Activated CD4-positive, CD25-positive, alpha-beta regulatory T cell treated with anti-CD3 and anti-CD28 coated beads, Interleukin-2, amount 50 U/mL, for 16 hours (primary cell): Measurements from ENCODE around the gene UBE2I.
A peak's percentile ranks its signal among the peaks of the same experiment; 100 is the strongest.
"Not testable (repeated sequence)": the region's sequence is repeated elsewhere in the genome, so short reads cannot be mapped to it uniquely, and the experiment has no call there.

Source experiments
- DNase-seq: peaks from one replicate; pipeline ENCODE4 v3.0.0-alpha.2; 2020; ENCODE audit warnings: low read depth, low spot score

The UBE2I gene

DNA sequence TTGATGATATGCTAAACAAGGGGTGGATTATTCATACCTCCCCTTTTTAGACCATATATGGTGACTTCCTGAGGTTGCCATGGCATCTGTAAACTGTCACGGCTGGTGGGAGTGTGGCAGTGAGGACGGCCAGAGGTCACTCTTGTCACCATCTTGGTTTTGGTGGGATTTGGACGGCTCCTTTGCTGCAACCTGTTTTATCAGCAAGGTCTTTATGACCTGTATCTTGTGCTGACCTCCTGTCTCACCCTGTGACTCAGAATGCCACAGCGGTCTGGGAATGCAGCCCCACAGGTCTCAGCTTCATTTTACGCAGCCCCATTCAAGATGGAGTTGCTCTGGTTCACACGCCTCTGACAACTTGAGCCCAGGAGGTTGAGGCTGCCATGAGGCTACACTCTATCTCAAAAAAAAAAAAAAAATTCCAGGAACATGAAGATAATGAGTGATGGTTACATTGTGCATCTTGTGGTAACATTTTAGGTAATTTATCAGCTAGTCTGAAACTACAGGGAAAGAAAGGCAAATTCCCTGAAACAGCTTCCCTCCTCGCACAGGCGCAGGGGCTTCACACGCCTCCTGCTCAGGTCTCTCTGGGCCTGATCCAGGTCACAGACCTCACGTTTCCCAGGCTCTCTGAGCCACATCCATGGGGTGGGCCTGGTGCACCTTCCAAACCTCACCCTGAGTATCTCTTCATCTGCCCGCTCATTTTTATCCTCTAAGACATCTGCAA is 15.3 kb upstream of the UBE2I start:
- DNase-seq: no peak

DNA sequence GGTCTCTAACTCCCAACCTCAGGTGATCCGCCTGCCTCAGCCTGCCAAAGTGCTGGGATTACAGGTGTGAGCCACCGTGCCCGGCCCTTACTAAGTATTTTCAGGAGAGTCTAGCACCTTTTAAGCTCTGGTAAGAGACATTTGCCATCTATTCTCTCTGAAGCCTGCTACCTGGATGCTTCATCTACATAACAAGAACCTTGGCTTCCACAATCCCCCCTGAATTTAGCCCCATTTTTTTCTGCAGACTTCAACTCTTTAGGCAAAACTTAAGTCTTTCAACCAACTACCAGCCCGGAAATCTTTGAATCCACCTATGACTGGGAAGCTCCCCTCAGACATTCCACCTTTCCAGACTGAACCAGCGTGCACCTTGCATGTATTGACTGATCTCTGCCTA is 14.0 kb upstream of the UBE2I start:
- no peak for DNase-seq

DNA sequence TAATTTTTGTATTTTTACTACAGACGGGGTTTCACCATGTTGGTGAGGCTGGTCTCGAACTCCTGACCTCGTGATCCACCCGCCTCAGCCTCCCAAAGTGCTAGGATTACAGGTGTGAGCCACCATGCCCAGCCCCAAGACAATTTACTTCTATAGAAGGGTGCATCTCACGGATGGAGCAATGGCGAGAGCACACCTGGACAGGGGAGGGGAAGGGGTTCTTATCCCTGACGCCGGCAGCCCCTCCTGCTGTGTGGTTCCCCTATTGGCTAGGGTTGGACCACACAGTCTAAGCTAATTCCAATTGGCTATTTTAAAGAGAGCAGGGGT is 12.8 kb upstream of the UBE2I start:
- DNase-seq: not testable (repeated sequence)

DNA sequence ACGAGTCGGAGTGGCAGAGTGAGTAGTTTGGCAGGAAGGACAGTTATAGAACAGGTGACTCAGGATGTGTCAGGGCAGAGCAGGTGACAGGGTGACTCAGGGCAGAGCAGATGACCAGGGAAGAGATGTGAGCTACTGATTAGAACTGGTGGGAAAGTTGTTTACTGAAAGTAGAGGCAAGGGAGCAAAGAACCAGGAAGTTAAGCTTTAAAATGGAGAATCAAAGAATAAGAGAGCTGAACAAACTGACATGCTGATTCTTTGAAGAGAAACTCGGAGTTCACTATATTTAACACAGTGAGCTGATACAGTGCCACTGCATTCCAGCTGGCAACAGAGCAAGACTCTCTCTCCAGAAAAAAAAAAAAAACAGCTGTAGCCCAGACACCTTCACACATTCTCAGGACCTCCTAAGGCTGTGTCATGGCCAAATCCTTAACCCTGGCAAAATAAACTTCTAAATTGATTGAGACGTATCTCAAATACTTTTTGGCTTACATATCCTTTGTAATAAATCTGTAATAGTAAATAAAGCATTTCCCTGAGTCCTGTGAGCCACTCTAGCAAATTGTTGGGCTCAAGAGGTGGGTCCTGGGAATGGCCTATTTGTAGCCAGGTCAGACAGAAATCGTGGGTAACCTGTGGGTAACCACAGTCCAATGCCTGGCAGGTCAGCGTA is 12.3 kb upstream of the UBE2I start:
- no peak for DNase-seq

DNA sequence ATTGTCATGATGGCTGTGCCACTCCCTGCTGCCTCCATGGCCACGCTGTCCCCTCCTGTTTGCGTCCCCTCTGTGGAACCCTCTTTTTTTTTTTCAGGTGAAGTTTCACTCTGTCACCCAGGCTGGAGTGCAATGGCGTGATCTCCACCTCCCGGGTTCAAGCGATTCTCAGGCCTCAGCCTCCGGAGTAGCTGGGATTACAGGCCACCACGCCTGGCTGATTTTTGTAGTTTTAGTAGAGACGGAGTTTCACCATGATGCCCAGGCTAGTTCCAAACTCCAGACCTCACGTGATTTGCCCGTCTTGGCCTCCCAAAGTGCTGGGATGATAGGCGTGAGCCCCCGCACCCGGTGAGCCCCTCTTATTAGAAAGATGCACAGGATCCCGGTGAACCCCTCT is 11.0 kb upstream of the UBE2I start:
- DNase-seq: no peak

DNA sequence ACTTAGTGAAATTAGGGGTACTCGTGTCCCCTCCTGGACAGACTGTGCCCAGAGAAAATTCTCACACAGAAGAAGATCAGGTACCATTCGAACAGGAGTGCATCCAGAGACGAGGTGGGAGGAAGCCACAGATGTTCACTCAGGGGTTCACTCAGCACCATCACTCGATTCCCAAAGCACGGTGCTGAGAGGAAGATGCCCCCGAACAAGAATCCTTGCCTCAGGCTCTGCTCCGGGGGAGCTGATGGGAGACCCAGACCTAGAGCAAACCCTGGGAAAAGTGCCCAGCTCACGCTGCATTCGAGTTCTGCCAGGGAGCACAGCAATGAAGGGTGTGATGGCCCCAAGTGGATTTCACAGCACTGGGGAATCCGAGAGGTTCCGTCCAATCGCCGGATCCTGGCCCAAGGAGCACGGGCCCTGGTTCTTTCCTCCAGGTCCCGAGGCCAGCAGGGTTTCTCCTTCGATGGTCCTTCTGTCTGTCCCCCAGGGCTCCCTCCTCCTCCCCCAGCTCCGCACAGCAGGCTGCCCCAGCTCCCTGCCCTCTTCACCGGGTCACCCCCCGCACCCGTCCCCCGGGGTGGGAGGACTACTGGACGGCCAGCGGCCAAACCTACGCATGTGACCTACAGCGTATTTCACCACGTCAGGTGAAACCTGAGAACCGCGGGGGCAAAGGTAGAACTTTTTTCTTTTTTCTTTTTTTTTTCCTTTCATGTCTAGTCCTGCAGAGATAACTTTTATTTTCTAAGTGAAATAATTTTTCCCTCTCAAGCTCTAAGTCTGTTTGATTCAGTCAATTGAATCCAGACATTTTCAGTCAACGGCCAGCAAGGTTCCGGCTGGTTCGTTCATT is 10.2 kb upstream of the UBE2I start:
- no peak for DNase-seq

DNA sequence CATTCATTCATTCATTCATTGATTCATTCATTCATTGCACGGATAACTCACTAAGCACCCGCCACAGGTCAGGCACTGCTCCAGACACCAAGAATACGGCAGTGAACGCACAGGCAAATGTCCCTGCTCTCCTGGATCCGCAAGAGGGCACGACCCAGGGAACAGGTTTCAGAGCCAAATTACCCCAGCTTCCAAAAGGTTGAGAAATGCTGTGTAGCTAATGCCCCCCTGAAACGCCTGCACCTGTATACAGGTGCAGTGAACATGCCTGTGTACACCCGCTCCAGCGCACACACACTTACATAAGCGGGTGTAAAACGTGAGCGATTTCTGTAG is 9.6 kb upstream of the UBE2I start:
- no peak for DNase-seq

DNA sequence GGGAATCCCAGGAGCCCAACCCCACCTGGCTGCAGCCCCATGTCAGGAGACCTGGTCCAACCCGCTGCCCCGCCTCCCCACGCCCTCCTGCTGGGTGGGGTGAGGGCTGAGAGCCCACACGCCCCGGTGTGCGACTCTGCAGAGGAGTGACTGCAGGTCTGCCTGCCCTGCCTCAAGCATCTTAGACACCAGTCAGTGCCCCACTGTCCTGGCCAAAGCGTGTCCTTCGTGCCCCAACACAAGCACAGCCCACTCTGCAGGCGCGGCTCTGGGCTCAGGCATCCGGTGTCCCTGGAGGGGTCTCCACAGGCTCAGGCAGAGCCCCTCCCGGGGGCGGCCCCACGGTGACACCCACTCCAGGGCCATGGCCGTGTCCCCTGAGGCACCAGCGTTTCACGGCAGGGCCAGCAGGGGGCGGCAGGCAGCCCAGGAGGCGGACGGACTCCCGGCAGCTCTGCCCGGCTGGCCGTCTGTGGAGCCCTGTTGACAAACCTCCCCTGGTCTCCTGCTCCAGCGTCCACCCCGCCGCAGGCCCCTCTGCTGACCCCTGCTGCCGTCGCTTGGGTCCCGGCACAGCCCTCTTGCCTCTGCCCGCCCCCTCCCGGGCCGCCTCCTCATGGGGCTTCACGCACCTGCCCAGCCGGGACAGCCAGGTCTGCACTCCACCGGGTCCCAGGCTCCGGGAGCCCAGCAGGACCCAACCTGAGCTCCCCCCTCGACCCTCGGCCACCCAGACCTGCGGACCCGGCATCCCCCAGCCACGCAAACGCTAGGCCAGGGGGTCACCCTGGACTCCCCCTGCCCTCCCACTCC is 8.6 kb upstream of the UBE2I start:
- peak; percentile 53 for DNase-seq

DNA sequence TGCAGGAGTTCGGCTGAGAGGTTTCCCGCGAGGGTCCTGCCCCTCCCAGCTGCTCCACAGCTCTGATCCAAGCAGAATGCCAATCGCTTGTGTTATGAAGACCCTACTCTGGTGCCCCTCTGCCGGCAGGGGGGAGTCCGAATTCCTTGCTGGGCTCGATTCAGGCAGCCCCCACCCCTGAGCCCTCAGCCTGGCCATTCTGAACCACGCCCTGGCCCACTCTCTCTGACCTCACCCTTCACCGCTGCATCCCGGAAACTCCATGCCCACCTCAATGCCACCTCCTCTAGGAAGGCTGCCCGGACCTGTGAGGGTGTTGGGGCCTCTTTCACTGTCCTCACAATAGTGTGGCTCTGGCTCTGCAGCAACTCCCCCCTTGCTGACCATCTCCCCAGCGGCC is 7.9 kb upstream of the UBE2I start:
- no peak for DNase-seq

DNA sequence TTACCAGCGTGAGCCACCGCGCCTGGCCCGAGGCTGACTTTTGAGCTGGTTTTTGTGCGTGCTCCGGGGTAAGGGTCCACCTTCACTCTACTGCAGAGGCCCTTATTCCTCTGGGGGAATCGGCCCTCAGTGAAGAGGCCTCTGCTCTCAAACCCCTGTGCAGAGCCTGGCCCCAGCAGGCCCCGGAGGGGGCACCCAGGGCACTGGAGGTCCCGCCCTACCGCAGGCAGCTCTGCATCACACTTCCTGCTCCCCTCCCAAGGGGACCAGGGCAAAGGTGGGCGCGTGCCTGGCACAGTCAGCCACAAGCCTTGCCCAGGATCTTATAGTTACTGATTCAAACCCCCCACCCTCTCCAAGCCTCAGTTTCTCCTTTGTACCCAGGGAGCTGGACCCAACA is 3.6 kb upstream of the UBE2I start:
- no peak for DNase-seq

DNA sequence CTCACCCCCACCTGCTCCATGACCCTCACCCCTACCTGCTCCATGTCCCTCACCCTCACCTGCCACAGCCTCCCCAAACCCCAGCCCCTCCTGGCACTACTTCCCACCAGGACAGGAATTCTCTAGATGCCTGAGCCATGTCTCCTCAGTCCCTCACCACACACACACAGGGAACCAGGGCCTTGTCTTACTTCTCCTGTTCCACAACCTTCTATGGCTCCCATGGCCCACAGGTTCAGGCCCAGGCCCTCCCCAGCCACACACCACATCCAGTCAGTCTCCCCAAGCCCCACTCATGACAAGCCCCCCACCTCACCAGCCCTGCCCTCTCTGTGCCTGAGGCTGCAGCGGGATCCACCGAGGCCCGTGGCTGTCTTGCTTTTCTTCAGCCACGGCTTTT is 3.1 kb upstream of the UBE2I start:
- DNase-seq: no peak

DNA sequence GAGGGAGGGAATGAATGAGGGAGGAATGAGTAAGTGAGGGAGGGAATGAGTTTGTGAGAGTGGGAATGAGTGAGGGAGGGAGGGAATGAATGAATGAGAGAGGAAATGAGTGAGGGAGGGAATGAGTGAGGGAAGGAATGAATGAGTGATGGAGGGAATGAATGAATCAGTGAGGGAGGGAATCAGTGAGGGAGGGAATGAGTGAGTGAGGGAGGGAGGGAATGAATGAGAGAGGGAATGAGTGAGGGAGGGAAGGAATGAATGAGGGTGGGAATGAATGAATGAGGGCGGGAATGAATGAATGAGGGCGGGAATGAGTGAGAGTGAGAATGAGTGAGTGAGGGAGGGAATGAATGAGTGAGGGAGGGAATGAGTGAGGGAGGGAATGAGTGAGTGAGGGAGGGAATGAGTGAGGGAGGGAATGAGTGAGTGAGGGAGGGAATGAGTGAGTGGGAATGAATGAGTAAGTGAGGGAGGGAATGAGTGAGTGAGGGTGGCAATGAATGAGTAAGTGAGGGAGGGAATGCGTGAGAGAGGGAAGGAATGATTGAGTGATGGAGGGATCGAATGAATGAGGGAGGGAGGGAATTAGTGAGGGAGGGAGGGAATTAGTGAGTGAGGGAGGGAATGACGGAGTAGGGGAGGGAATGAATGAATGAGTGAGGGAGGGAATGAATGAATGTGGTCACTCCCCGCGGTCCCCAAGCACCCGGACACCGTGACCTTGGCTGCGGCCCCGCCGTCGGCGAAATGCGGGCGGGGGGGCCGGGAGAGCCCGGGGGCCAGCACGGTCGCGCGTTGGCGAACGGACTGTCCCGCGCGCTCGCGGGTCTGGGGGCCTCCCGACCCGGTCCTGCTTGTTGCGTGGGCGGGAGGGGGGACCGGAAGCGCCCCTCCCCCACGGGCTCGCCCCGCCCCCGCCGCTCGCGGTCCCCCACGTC is 1.1 kb upstream of the UBE2I start:
- DNase-seq: no peak

DNA sequence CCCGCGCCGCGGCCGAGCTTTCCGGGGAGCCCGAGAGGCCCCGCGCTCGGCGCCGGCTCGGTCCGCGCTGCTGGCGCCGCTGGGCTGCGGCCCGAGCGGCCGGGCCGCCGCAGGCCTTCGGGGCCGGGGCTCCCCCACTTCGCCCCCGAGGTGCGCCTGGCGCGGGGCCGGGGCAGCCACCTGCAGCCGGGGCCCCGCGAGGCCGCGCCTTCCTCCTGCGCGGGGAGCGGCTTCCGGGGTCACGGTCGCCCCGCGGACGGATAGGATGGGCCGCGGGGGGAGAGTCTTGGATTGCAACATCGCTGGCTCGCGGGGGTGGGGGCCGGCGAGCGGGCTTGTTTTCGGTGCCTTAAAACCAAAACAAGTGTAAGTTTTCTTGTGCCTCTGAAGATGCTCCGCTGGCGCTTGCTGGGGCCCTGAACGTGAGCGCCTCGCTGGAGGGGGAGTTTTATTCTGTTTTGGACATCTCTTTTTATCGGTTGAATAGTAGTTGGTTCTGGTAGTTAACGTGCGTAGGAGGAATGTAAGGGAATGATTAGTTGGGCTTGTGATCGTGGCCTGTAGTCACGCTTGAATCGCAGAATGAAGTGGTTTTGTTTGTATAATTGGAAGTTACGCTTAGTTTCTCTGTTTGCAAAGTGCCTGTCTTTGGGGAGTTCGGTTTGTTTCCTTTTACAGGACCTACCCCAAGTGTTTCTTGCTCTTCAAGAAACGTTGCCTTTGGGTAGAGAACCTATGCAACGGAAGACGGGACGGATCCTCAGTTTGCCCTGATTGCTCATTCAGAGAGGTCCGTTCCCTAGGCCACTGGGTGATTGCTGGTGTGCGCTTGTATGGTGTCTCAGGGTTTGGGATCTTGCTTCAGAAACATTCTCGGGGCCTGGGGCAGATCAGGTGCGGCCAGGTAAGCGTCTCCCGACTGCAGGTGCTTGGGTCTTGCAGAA is 724 bp downstream of the UBE2I start:
- DNase-seq: peak; percentile 24

DNA sequence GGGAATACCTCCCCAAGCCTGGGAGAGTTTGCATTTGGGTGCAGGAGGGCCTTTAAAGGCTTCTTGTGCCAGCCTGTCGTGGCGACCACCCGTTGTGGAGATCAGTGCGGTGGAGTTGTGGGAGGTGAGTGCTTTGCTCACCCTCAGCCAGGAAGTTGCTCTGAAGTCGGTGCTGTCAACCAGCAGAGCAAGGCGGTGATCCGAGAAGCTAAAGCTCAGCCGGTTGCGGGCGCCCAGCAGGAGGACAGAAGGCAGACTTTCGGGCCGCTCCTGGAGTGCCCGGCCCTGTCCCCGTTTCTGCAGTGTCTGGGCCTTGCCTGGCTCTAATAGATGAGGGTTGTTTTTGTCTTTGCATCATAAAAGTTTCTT is 1.4 kb downstream of the UBE2I start:
- DNase-seq: no peak

DNA sequence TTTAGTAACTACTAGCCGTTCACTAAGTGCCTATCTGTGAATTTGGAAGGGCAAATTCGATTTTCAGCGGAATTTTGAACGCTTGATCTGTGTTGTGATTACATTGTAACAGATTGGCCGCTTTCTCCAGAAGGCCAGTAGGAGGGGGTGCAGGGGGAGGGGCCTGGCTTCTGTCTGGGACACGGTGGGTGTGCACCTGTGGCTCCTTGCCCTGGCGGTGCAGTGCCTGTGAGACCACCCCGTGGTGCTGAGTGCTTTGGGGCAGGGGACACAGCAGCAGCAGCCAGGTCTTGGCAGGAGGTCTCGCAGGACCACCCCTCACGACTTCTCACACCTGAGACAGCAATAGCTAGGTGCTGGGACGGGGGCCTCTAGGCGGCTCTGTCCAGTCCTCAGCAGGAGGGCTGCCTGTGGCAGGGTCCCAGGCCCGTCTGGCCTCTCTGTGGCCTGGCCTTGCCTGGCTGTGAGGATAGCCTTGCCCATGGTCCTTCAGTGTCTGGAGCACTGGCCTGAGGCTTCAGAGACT is 1.8 kb downstream of the UBE2I start:
- no peak for DNase-seq

DNA sequence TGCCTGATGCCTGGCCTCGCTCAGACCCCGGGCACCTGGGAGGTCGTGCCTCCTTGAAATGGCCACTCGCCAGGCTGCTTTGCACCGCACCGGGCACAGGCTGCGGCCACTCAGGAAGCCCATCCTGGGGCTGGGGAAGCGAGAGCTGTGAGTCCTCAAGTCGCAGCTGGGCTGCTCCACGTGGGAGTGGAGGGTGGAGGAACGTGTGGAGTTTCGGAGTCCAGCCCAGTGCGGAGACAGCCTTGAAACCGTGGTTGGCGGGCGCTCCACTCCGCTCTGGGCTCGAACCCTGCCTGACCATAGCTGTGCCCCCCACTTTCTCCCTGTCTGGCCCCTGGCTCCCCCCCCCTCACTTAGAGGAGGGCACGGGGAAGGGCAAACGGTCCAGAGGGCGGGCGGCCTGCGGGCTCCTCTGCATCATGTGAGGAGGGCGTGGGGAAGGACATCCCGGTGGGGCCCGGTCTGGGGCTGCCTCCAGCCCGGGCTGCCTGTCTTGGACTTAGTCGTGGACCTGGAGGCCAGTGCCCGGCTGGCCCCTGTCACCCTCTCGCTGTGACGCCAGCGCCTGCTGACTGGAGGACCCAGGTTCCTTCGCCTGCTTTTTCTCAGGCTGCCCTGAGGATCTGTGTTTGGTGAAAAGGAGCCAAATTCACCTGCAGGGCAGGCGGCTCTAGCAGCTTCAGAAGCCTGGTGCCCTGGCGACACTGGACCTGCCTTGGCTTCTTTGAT is 2.5 kb downstream of the UBE2I start:
- no peak for DNase-seq

DNA sequence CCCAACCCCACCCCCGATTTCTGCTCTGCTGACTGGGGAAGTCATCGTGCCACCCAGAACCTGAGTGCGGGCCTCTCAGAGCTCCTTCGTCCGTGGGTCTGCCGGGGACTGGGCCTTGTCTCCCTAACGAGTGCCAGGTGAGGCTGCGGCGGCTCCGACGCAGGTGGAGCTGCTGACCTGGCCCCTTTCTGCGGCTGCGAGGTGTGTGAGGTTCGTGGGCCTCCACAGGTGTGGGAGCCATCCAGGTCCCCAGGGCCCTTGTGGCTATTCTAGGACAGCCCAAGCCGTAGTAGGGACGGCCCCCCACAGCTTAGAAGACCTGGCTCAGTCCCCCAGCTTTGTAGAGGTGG is 3.0 kb downstream of the UBE2I start:
- no peak for DNase-seq

DNA sequence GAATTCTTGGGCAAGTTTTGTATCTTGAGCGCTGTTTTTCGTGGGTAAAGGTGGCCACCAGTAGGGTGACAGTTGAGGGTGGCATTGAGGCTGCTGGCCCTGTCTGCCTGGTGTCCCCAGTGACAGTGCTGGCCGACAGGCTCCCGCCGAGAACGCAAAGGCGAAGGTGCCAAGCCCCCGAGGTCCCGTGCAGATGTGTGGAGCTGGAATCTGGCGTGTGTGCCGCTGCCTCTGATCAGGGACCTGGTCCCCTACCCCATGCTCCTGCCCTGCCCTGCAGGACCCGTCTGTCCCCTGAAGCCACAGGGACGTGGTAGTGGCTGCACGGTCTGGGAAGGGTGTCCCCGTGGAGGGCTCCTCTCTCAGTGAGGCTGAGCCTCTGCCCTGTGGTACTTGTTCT is 3.5 kb downstream of the UBE2I start:
- DNase-seq: no peak
